ENCODE measurements around the gene TPST1. TPM values are rescaled to one million over a fixed set of nuclear protein-coding genes. Genes with fewer than 3 reads are reported as not detected.
"Not testable (repeated sequence)": the region's sequence is repeated elsewhere in the genome, so short reads cannot be mapped to it uniquely, and the experiment has no call there.

Gene TPST1
- total RNA-seq, 1 donor from 2014 or later = 1.8 TPM

DNA sequence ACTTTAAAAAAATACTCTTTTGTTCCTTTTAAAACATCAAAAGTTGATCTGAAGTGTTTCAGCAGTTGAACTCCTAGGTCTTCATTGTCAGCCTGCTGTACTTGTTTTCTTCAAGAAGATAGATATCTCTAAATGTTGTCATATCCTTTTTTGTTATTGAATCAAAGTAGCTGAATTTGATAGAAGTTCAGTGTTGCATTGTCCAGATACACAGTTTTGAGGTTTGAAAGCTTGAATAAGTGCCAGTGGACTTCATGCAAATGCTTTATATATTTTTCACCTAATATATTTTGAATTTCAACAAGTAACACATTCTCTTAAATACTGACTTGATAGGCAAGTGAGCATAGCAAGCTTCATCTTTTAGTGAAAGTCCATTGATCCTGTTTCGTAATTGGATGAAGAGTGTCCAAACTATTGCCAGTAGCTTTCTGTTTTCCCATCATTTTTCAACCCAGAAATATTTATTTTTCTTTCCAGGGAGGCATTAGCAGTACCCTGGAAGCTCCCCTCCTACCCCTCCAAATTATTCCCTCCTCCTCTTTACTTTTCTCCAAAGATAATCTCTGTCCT is 114.4 kb downstream of the TPST1 start:
- H3K27ac Mint-ChIP-seq = no peak overlapping the region
- H3K36me3 Mint-ChIP-seq (ENCODE audit: low read depth) = no peaks in the 10 kb centered on the region
- no peaks in the 10 kb centered on the region for H3K27me3 Mint-ChIP-seq (ENCODE audit: insufficient read depth)
- H3K9me3 Mint-ChIP-seq = peaks cover 6% of the 10 kb centered on the region
- intact Hi-C loops (cut with micrococcal nuclease) = no loop called here
- no peak overlapping the region for H3K4me3 Mint-ChIP-seq
- DNase-seq (ENCODE audit: low spot score) = no peak
- H3K4me1 Mint-ChIP-seq (ENCODE audit: low read depth) = no peaks in the 10 kb centered on the region

DNA sequence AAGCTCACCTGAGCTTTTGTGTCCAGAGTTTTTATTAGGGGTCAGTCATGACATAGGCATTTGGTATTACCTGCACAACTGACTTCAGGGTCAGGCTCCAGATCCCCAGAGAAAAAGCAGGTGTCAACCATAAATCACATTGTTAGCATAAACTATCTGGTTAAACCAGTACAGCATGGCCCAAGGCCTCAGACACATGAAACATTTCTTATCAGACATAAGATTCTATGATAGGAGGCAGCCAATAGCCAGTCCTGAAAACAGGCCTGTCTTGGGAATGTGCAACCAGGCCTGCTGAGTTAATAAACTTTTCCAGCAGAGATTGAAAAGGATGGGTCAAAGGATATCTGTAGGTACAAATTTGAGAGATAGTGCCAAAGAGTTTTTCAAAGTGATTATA is 116.1 kb downstream of the TPST1 start:
- H3K9me3 Mint-ChIP-seq = peaks cover 6% of the 10 kb centered on the region
- H3K36me3 Mint-ChIP-seq (ENCODE audit: low read depth) = no peaks in the 10 kb centered on the region
- no peak for DNase-seq (ENCODE audit: low spot score)
- no peak overlapping the region for H3K27ac Mint-ChIP-seq
- H3K27me3 Mint-ChIP-seq (ENCODE audit: insufficient read depth) = peaks cover 2% of the 10 kb centered on the region
- H3K4me3 Mint-ChIP-seq = no peak overlapping the region
- intact Hi-C loops (cut with micrococcal nuclease) = no loop called here
- no peaks in the 10 kb centered on the region for H3K4me1 Mint-ChIP-seq (ENCODE audit: low read depth)

DNA sequence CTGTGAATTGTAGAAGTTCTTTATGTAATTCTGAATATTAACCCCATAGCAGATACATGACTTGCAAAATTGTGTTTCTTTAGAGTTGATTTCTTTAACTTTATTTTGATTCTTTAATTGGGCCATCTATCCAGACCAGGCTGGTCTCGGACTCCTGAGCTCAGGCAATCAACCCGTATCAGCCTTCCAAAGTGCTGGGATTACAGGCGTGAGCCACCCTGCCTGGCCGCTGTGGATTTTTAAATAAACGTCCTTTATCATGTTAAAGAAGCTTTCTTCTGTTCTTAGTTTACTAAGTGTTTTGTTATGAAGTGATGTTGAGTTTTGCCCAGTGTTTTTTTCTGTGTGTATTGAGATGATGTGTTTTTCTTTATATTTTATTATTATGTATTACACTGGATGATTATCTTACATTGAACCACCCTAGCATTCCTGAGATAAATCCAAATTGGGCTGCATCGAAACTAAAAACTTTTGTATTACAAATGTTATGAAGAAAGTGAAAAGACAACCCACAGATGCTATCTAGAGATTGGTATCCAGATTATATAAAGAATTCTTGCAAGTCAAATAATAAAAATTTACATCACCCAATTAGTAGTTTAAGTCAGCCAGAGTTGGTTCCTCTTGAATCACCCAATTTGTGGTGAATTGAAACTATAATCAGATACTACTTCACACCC is 118.1 kb downstream of the TPST1 start:
- Mint-ChIP-seq H3K36me3 (ENCODE audit: low read depth) (no peaks in the 10 kb centered on the region), H3K9me3 (peaks cover 6% of the 10 kb centered on the region), H3K4me1 (ENCODE audit: low read depth) (no peaks in the 10 kb centered on the region), H3K4me3 (no peak overlapping the region), H3K27me3 (ENCODE audit: insufficient read depth) (peaks cover 5% of the 10 kb centered on the region), H3K27ac (no peak overlapping the region)
- intact Hi-C loops (cut with micrococcal nuclease) = no loop called here
- DNase-seq (ENCODE audit: low spot score) = no peak

DNA sequence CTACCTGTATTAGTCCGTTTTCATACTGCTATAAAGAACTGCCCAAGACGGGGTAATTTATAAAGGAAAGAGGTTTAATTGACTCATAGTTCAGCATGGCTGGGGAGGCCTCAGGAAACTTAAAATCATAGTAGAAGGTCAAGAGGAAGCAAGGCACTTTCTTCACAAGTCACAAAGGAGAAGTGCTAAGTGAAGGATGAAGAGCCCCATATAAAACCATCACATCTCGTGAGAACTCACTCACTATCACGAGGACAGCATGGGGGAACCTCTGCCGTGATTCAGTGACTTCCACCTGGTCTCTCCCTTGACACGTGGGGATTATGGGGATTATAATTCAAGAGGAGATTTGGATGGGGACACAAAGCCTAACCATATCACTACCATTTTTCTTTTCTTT is 119.9 kb downstream of the TPST1 start:
- H3K4me3 Mint-ChIP-seq; H3K27ac Mint-ChIP-seq; DNase-seq (ENCODE audit: low spot score); H3K4me1 Mint-ChIP-seq (ENCODE audit: low read depth); intact Hi-C loops (cut with micrococcal nuclease); H3K36me3 Mint-ChIP-seq (ENCODE audit: low read depth); H3K9me3 Mint-ChIP-seq; H3K27me3 Mint-ChIP-seq (ENCODE audit: insufficient read depth): not testable (repeated sequence)

DNA sequence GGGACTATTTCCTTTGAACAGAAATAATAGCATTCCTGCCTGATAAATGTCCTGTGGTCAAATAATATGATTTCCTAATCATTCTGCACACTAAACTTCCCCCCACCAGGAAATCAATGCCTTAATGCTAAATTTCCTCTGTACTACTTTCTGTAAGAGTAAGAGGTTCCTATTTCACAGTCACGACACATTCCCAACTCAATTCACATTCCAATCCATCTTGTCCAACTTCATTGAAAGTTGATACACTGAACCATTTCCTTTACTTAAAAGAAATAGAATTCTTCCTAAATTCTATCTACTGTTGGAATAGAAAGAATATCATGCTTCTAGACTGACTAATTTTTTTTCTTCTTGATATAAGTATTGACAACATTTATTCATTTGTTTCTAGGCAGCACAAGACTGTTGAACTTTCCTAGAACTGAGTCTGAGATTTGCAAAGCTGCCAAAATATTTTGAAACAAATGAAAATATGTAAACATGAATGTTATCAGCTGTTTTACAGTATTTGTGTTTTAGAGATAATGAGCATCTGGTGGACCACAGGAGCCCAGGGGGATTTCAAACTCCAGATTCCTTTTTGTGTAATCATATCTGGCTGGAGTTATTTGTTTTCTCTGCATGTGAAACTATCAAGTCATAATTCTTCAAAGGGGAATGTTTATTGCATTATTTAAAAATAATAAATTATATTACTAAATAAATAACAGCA is 121.5 kb downstream of the TPST1 start:
- H3K36me3 Mint-ChIP-seq (ENCODE audit: low read depth) = no peaks in the 10 kb centered on the region
- no peak overlapping the region for H3K27ac Mint-ChIP-seq
- intact Hi-C loops (cut with micrococcal nuclease) = no loop called here
- peaks cover 4% of the 10 kb centered on the region for H3K9me3 Mint-ChIP-seq
- DNase-seq (ENCODE audit: low spot score) = no peak
- no peak overlapping the region for H3K4me3 Mint-ChIP-seq
- peaks cover 5% of the 10 kb centered on the region for H3K27me3 Mint-ChIP-seq (ENCODE audit: insufficient read depth)
- no peaks in the 10 kb centered on the region for H3K4me1 Mint-ChIP-seq (ENCODE audit: low read depth)

DNA sequence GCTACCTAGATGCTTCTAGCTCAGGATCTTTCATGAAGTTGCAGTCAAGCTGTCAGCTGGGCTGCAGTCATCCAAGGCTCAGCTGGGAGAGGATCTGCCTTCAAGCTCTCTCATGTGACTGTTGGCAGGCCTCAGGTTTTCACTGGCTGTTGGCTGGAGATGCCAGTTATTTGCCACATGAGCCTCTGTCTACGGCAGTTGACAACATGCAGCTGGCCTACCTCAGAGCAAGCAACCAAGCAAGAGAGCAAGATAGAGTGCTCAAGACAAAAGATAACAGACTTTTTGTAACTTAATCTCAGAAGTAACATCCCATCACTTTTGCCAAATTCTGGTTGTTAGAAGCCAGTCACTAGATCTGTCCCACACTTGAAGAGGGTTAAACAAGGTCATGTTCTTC is 125.8 kb downstream of the TPST1 start:
- intact Hi-C loops (cut with micrococcal nuclease) = no loop called here
- DNase-seq (ENCODE audit: low spot score) = no peak

DNA sequence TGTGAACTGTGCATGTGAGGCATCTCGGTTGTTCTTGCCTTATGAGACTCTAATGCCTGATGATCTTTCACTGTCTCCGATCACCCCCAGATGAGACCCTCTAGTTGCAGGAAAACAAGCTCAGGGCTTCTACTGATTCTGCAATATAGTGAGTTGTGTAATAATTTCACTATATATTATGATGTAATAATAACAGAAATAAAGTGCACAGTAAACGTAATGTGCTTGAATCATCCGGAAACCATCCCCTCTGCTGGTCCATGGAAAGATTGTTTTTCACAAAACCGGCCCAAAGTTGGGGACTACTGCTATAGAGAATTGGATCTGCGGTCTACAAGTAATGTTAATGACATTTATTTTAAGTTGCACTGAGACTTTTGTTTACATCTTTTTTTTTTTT is 126.7 kb downstream of the TPST1 start:
- no peak for DNase-seq (ENCODE audit: low spot score)
- H3K36me3 Mint-ChIP-seq (ENCODE audit: low read depth) = no peaks in the 10 kb centered on the region
- intact Hi-C loops (cut with micrococcal nuclease) = no loop called here
- H3K27ac Mint-ChIP-seq = no peak overlapping the region
- H3K27me3 Mint-ChIP-seq (ENCODE audit: insufficient read depth) = peaks cover 3% of the 10 kb centered on the region
- H3K4me3 Mint-ChIP-seq = no peak overlapping the region
- H3K4me1 Mint-ChIP-seq (ENCODE audit: low read depth) = no peaks in the 10 kb centered on the region
- peaks cover 13% of the 10 kb centered on the region for H3K9me3 Mint-ChIP-seq

More for the DNA sequence above, 125.8 kb downstream of the TPST1 start:
- no peaks in the 10 kb centered on the region for H3K4me1 Mint-ChIP-seq (ENCODE audit: low read depth)
- H3K4me3 Mint-ChIP-seq = no peak overlapping the region
- H3K36me3 Mint-ChIP-seq (ENCODE audit: low read depth) = no peaks in the 10 kb centered on the region
- H3K27me3 Mint-ChIP-seq (ENCODE audit: insufficient read depth) = peaks cover 4% of the 10 kb centered on the region
- no peak overlapping the region for H3K27ac Mint-ChIP-seq
- peaks cover 5% of the 10 kb centered on the region for H3K9me3 Mint-ChIP-seq

DNA sequence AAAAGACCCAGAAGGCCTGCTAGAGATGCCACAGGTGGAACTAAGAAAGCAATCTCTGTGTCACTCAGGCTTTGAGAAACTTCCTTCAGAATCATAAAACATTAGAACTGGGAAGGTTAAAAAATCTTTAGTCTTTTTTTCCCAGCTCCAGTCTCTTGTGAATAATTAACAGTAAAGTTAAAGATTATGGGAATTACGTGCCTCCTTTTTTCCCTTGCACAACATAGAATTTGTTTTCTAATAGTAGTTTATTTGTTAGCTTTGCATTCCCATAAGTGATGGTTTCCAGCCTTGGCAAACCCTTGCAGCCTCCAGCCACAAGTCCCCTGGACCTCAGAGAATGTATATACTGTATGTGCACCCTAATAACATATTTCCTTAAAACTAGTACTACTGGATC is 128.3 kb downstream of the TPST1 start:
- no peak for DNase-seq (ENCODE audit: low spot score)
- peaks cover 23% of the 10 kb centered on the region for H3K9me3 Mint-ChIP-seq
- no peaks in the 10 kb centered on the region for H3K27me3 Mint-ChIP-seq (ENCODE audit: insufficient read depth)
- no peaks in the 10 kb centered on the region for H3K4me1 Mint-ChIP-seq (ENCODE audit: low read depth)
- intact Hi-C loops (cut with micrococcal nuclease) = no loop called here
- no peaks in the 10 kb centered on the region for H3K36me3 Mint-ChIP-seq (ENCODE audit: low read depth)
- H3K4me3 Mint-ChIP-seq = no peak overlapping the region
- no peak overlapping the region for H3K27ac Mint-ChIP-seq

DNA sequence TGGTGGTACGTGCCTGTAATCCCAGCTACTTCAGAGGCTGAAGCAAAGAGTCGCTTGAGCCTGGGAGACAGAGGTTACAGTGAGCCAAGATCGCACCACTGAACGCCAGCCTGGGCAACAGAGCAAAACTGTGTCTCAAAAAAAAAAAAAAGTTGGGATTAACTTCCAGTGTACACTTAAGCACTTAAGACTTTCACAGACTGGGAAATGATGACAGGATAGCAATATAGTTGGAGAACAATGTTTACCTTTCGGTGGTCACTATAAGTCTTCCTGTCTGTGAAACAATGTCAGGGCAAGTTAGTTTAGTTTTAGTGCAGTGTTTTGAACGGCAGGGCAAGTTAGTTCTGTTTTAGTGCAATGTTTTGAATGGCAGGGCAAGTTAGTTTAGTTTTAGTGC is 130.2 kb downstream of the TPST1 start:
- intact Hi-C loops (cut with micrococcal nuclease) = no loop called here
- H3K27ac Mint-ChIP-seq = no peak overlapping the region
- peaks cover 2% of the 10 kb centered on the region for H3K27me3 Mint-ChIP-seq (ENCODE audit: insufficient read depth)
- no peaks in the 10 kb centered on the region for H3K4me1 Mint-ChIP-seq (ENCODE audit: low read depth)
- H3K4me3 Mint-ChIP-seq = no peak overlapping the region
- DNase-seq (ENCODE audit: low spot score) = no peak
- H3K36me3 Mint-ChIP-seq (ENCODE audit: low read depth) = no peaks in the 10 kb centered on the region
- H3K9me3 Mint-ChIP-seq = peaks cover 39% of the 10 kb centered on the region

DNA sequence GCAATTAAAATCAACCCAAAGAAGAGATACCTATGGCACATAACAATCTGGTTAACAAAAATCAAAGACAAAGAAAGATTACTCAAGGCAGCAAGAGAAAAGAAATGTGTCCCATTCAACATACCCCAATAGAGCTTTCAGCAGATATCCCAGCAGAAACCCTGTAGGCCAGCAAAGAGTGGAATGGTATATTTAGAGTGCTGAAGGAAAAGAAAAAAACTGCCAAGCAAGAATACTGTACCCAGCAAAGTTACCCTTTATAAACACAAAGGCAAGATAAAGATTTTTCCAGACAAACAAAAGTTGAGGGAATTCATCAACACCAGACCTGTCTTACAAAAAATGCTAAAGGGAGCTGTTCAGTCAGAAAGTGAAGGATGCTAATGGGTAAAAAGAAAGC is 131.6 kb downstream of the TPST1 start:
- H3K4me1 Mint-ChIP-seq (ENCODE audit: low read depth) = no peaks in the 10 kb centered on the region
- peaks cover 2% of the 10 kb centered on the region for H3K27me3 Mint-ChIP-seq (ENCODE audit: insufficient read depth)
- no peak overlapping the region for H3K4me3 Mint-ChIP-seq
- H3K9me3 Mint-ChIP-seq = peaks cover 47% of the 10 kb centered on the region
- H3K27ac Mint-ChIP-seq = no peak overlapping the region
- intact Hi-C loops (cut with micrococcal nuclease) = no loop called here
- no peak for DNase-seq (ENCODE audit: low spot score)
- H3K36me3 Mint-ChIP-seq (ENCODE audit: low read depth) = no peaks in the 10 kb centered on the region

DNA sequence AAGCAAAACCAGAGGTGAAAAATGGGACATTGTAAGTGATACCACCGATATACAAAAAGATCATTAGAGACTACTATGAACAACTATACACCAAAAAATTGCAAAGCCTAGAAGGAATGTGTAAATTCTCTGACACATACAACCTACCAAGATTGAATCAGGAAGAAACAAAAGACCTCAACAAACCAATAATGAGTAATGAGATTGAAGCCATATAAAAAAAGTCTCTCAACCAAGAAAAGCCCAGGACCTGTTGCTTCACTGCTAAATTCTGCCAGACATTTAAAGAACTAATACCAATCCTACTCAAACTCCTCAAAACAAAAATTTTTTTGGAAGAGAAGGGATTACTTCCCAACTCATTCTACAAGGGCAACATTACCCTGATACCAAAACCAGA is 134.0 kb downstream of the TPST1 start:
- Mint-ChIP-seq H3K4me1 (ENCODE audit: low read depth) (no peaks in the 10 kb centered on the region), H3K27me3 (ENCODE audit: insufficient read depth) (peaks cover 2% of the 10 kb centered on the region), H3K4me3 (no peak overlapping the region), H3K9me3 (peaks cover 47% of the 10 kb centered on the region), H3K27ac (no peak overlapping the region), H3K36me3 (ENCODE audit: low read depth) (no peaks in the 10 kb centered on the region)
- DNase-seq (ENCODE audit: low spot score) = no peak
- intact Hi-C loops (cut with micrococcal nuclease) = no loop called here

DNA sequence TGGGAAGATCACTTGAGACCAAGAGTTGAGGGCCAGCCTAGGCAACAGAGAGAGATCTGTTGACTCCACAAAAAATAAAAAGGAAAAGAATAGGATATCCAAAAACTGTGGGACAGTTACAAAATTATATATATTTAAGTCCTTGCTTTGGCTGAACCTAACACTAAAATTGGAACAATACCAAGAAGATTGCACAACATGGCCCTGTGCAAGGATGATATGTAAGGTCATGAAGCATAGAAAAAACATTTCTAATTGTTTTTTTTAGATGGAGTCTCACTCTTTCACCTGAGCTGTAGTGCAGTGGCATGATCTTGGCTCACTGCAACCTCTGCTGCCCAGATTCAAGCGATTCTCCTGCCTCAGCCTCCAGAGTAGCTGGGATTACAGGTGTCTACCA is 139.0 kb downstream of the TPST1 start:
- Mint-ChIP-seq H3K9me3 (peaks cover 18% of the 10 kb centered on the region), H3K36me3 (ENCODE audit: low read depth) (no peaks in the 10 kb centered on the region), H3K27ac (no peak overlapping the region), H3K4me3 (no peak overlapping the region), H3K27me3 (ENCODE audit: insufficient read depth) (peaks cover 6% of the 10 kb centered on the region), H3K4me1 (ENCODE audit: low read depth) (no peaks in the 10 kb centered on the region)
- intact Hi-C loops (cut with micrococcal nuclease) = no loop called here
- no peak for DNase-seq (ENCODE audit: low spot score)

DNA sequence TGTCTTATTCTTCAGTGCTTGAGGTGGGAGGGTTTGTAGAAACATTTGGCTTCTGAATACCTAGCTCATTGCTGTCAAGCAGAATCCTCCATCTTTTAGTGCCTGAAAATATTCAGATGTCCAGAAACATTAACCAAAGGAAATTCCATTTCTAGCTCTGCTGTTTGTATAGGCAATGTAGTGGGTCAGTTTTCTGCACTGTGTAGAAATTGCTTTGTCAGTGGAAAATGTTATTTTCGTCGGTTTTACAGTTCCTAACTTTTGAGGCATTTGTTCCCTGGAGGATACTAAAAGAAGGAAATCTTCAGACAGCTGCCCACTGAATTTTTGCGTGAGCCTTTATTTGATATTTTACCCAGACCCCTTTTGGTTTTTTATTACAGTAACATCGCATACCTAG is 143.4 kb downstream of the TPST1 start:
- intact Hi-C loops (cut with micrococcal nuclease) = no loop called here
- Mint-ChIP-seq H3K4me1 (ENCODE audit: low read depth) (no peaks in the 10 kb centered on the region), H3K36me3 (ENCODE audit: low read depth) (no peaks in the 10 kb centered on the region), H3K27me3 (ENCODE audit: insufficient read depth) (peaks cover 6% of the 10 kb centered on the region), H3K9me3 (no peaks in the 10 kb centered on the region), H3K4me3 (no peak overlapping the region), H3K27ac (no peak overlapping the region)
- DNase-seq (ENCODE audit: low spot score) = no peak
